COLO829 (cell line): ENCODE data around the gene MAGEB17.
A peak's percentile ranks its signal among the peaks of the same experiment; 100 is the strongest.
"Not testable (repeated sequence)": the region's sequence is repeated elsewhere in the genome, so short reads cannot be mapped to it uniquely, and the experiment has no call there.

Experiments
- DNase-seq: peaks from one replicate; pipeline ENCODE4 v3.0.0; 2012; ENCODE audit warnings: low spot score

Gene MAGEB17

GRCh38 chrX:16156692-16157331, 10.5 kb upstream of the MAGEB17 start:
- DNase-seq: no peak

- peak; percentile 82 for DNase-seq
These were observed 6.6 kb upstream of the MAGEB17 start for GRCh38 chrX:16160729-16161128.

GRCh38 chrX:16161173-16161572, 6.1 kb upstream of the MAGEB17 start:
- DNase-seq: not testable (repeated sequence)

GRCh38 chrX:16162391-16162790, 4.9 kb upstream of the MAGEB17 start:
- no peak for DNase-seq

- no peak for DNase-seq
These were observed 2.5 kb upstream of the MAGEB17 start for GRCh38 chrX:16164748-16165147.

GRCh38 chrX:16171039-16171438, 3.8 kb downstream of the MAGEB17 start:
- no peak for DNase-seq

GRCh38 chrX:16171944-16172343, 4.7 kb downstream of the MAGEB17 start:
- DNase-seq: no peak

GRCh38 chrX:16172391-16172790, 5.1 kb downstream of the MAGEB17 start:
- DNase-seq: no peak

GRCh38 chrX:16175329-16176061, 8.2 kb downstream of the MAGEB17 start:
- no peak for DNase-seq

- DNase-seq: no peak
These were observed 10.0 kb downstream of the MAGEB17 start for GRCh38 chrX:16177260-16177659.

- not testable (repeated sequence) for DNase-seq
These were observed 16.6 kb downstream of the MAGEB17 start for GRCh38 chrX:16183843-16184242.

GRCh38 chrX:16185725-16186136, 18.4 kb downstream of the MAGEB17 start:
- DNase-seq: peak; percentile 76

GRCh38 chrX:16186380-16187007, 19.2 kb downstream of the MAGEB17 start:
- DNase-seq: no peak

GRCh38 chrX:16187024-16187760, 19.9 kb downstream of the MAGEB17 start:
- DNase-seq: no peak

GRCh38 chrX:16188687-16189086, 21.4 kb downstream of the MAGEB17 start:
- no peak for DNase-seq

- DNase-seq: no peak
These were observed 24.3 kb downstream of the MAGEB17 start for GRCh38 chrX:16191605-16192004.

- no peak for DNase-seq
These were observed 29.5 kb downstream of the MAGEB17 start for GRCh38 chrX:16196829-16197228.

- DNase-seq: no peak
These were observed 32.1 kb downstream of the MAGEB17 start for GRCh38 chrX:16199343-16199742.

- DNase-seq: no peak
These were observed 35.7 kb downstream of the MAGEB17 start for GRCh38 chrX:16202943-16203342.

- no peak for DNase-seq
These were observed 37.3 kb downstream of the MAGEB17 start for GRCh38 chrX:16204538-16204937.

- DNase-seq: no peak
These were observed 38.6 kb downstream of the MAGEB17 start for GRCh38 chrX:16205840-16206239.

GRCh38 chrX:16207634-16208033, 40.4 kb downstream of the MAGEB17 start:
- no peak for DNase-seq

- no peak for DNase-seq
These were observed 41.3 kb downstream of the MAGEB17 start for GRCh38 chrX:16208601-16209000.
